HS-5 (cell line): ENCODE data around the gene NOG.

Experiments used
- DNase-seq: peaks from one replicate; pipeline ENCODE4 v3.0.0-alpha.2; 2012; ENCODE audit warnings: low read depth

NOG gene

GRCh38 chr17:56638591-56639051, 45.1 kb downstream of the NOG start:
- no peak for DNase-seq

DNA sequence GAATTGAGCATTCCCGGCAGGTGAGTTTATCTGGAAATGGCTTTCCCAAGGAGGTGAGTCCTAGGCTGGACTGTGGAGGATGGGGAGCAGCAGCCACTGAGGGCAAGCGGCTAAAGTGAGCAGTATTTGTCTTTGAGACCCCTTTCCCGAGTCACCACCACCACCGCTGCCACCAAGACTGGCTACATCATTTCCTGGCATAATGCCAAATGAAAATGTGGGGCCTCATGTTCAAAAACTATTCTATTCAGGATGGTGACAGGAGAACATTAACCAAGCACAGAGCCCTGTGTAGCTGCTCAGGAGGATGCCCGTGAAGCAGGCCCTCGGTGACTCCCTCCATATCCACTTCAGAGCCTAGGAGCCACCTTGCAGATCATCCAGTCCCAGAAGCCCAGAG, 46.0 kb downstream of the NOG start:
- no peak for DNase-seq

DNA sequence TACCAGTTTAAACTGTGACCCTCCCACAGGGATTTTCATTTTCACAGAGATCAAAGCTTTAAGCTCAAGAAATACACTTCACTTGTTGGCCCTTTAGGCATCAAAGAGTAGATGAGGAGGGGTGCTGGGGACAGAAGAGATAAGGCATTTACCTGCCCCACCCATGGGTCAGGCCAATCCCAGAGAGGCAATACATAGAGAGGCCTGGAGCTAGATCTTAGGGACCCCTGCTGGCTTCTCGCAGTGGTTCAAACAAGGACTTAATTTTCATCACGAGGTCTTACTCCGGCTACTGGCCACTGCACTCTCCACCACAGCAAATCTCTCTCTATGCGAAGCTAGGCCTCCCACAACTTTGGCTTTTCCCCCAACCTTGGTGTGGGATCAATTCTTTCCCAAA, 46.6 kb downstream of the NOG start:
- no peak for DNase-seq

GRCh38 chr17:56641373-56641772, 47.9 kb downstream of the NOG start:
- no peak for DNase-seq

GRCh38 chr17:56641894-56642293, 48.4 kb downstream of the NOG start:
- no peak for DNase-seq

GRCh38 chr17:56642424-56642823, 48.9 kb downstream of the NOG start:
- DNase-seq, result no peak
